ENCODE results near the gene STX3. TPM values are rescaled to one million over a fixed set of nuclear protein-coding genes. Genes with fewer than 3 reads are reported as not detected.

STX3 gene
- total RNA-seq, 2 donors from 2014 or later, result 6.9 to 12.9 TPM

DNA sequence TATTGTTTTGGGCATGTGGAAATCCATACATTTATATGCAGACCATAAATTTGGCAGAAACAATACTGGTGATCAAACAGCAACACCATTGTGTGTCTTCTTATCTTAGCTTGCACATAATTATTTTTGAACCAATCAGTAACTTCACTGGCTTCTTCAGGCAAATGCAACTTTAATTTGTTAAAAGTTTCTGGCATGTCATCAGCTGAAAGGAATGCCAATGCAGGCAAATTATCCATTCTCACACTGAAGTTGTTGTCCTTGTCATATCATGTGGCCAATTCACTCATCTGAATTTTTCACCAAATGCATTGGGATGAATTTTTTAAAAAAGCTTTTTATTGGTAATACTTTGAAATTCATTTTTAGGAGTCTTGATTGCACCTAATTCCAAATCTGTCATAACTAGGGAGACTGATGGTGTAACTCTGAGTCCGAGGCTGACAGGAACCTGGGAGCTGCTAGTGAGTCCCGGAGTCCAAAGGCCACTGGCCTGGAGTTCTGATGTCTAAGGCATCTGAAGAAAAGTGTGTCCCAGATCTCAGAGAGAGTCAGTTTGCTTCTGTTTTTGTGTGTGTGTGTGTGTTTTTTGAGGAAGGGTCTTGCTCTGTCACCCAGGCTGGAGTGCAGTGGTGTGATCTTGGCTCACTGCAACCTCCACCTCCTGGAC is 24.1 kb upstream of the STX3 start:
- peaks cover 2 to 3% of the 10 kb centered on the region in 2 donors for H3K9me3 Mint-ChIP-seq
- no peak for ATAC-seq (replicated peaks in 1 of 2)
- DNase-seq, result no peak
- H3K4me3 Mint-ChIP-seq, result no peak overlapping the region
- no peaks in the 10 kb centered on the region for H3K27me3 Mint-ChIP-seq (ENCODE audit: low read depth)
- H3K27ac Mint-ChIP-seq, result no peak overlapping the region
- no peaks in the 10 kb centered on the region for H3K36me3 Mint-ChIP-seq (ENCODE audit: insufficient read depth in 2 of 2)
- peaks cover 8% of the 10 kb centered on the region for H3K4me1 Mint-ChIP-seq (ENCODE audit: low read depth)

DNA sequence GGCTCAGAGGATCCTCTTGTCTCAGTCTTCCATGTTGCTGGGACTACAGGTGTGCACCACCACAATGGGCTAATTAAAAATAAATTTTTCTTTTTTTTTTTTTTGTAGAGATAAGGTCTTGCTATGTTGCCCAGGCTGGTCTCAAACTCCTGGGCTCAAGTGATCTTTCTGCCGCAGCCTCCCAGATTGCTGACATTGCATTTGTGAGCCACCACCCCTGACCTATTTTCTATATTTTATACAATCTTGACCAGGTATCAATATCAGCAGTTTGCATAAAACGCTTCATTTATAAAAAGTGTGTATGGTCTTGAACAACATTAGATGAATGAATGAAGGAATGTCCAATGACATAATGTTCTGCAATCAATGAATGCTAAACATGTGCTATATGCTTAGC is 9.1 kb upstream of the STX3 start:
- Mint-ChIP-seq H3K4me3 (no peak overlapping the region), H3K36me3 (ENCODE audit: insufficient read depth in 2 of 2) (no peaks in the 10 kb centered on the region), H3K27me3 (ENCODE audit: low read depth) (peaks cover 22% of the 10 kb centered on the region), H3K27ac (no peak overlapping the region), H3K9me3 (no peaks in the 10 kb centered on the region), H3K4me1 (ENCODE audit: low read depth) (no peaks in the 10 kb centered on the region)
- DNase-seq (no peak), ATAC-seq (replicated peaks in 1 of 2) (no peak)

DNA sequence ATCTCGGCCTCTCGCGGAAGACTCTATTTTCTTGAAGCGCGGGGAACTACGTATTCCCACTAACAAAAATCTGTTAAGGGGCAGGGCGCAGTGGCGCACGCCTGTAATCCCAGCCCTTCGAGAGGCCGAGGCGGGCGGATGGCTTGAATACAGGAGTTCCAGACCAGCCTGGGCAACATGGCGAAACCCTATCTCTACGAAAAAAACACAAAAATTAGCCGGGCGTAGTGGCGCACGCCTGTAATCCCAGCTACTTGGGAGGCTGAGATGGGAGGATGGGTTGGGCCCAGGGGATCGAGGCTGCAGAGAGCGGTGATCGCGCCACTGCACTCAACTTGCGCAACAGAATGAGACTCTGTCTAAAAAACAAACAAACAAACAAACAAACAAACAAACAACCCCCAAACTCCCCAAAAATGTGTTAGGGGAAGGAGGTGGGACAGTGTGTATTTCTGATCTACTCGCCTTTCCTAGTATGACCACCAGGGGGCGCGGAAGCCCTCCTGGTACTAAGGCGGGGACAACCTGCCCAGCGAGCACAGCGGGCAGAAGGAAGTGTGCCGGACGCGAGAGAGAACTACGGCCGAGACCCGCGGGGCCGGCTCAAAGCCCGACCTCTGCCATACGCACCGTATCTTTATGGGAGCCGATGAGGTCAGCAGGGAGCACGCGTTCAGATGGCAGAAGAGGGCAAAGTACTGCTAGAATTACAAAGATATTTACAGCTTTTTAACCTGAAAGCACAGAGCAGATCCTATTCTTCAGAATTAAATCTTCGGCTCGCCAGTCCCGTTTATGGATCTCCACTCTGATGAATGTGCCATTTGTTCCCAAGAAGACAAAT is 1.3 kb upstream of the STX3 start:
- H3K9me3 Mint-ChIP-seq, result no peaks in the 10 kb centered on the region
- H3K27ac Mint-ChIP-seq, result peak overlapping the region; percentile 0
- peak; percentile 76 for ATAC-seq (replicated peaks in 1 of 2)
- H3K36me3 Mint-ChIP-seq (ENCODE audit: insufficient read depth in 2 of 2), result peaks cover 0 to 3% of the 10 kb centered on the region in 2 donors
- peaks cover 12% of the 10 kb centered on the region for H3K27me3 Mint-ChIP-seq (ENCODE audit: low read depth)
- peak; percentile 86 to 89 for DNase-seq
- peak overlapping the region; percentile 87 to 98 for H3K4me3 Mint-ChIP-seq
- peaks cover 27% of the 10 kb centered on the region for H3K4me1 Mint-ChIP-seq (ENCODE audit: low read depth)

DNA sequence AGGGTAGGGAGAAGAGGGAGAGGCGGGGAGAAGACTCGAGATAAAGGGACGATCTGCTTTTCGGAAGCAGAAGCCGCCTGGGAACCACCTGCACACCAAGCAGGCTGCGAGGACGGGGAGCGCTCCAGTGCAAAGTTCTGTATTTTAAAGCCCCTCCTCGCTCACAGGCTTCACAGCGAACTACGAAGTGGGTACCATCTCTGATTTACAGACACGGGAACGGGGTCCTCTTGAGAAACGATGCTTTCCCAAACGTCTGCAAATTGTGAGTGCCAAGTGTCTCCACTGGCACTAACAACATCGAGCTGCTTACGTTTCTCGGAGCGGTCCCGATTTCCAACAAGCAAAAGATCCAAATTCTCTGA is 700 bp upstream of the STX3 start:
- Mint-ChIP-seq H3K9me3 (no peaks in the 10 kb centered on the region), H3K27ac (peak overlapping the region; percentile 76), H3K27me3 (ENCODE audit: low read depth) (peaks cover 8% of the 10 kb centered on the region), H3K36me3 (ENCODE audit: insufficient read depth in 2 of 2) (peaks cover 0 to 3% of the 10 kb centered on the region in 2 donors), H3K4me1 (ENCODE audit: low read depth) (peaks cover 27% of the 10 kb centered on the region), H3K4me3 (peak overlapping the region; percentile 87 to 98)
- peak; percentile 27 to 30 for DNase-seq
- peak; percentile 29 for ATAC-seq (replicated peaks in 1 of 2)

DNA sequence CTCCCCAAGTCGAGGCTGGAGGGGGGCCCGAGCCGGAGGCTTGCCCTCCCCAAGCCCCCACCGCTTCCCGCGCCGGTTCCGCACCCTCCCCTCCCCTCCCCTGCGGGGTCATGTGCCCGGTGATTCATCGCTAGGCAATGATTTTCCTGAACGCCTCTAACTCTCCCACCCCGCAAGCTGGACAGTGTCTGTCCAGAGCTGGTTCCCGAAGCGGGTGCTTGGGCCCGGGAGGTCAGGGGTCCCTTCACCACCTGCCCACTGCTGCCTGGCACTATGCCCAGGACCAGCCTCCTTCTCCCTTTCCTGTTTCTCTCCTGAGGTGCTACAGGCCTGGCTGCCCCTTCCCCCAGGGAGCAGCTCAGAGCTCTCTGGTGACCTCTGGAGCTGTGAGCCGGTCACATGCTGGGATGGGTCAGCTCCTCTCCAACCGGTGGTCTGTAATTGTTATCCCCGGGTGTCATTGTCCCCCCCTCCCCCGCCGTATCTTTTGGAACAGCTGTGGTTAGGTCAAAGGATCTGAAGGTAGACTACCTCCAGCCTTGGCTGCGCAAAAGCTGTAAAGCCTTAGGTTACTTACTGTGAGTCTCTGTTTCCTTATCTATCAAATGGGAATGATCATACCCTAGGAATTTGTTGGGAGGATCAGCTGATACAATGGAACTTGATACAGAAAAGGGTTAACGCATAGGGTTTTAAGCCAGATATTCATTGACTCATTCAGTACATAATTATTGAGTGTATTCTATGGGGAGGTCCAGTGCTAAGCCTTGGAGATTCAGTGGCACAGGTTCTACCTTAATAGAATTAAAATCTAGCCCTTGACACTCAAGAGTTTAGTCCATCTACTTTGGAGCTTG is 753 bp downstream of the STX3 start:
- Mint-ChIP-seq H3K27me3 (ENCODE audit: low read depth) (peaks cover 8% of the 10 kb centered on the region), H3K4me3 (peak overlapping the region; percentile 81 to 85), H3K27ac (peak overlapping the region; percentile 62), H3K9me3 (no peaks in the 10 kb centered on the region), H3K4me1 (ENCODE audit: low read depth) (peaks cover 27% of the 10 kb centered on the region), H3K36me3 (ENCODE audit: insufficient read depth in 2 of 2) (peaks cover 0 to 3% of the 10 kb centered on the region in 2 donors)
- peak; percentile 24 to 42 for ATAC-seq (replicated peaks in 1 of 2)
- peak; percentile 36 to 39 for DNase-seq

DNA sequence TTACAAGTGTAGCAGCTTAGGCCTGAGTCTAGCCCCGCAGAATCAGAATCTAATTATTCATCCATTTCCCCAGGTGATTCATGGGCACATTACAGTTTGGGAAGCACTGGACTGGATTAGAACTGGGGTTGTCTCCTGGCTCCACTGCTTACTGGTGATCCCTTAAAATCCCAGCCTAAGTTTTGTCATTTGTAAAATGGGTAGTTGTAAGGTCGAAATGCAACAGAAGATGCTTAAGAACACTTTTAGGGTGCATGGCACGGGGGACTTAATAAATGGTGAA is 1.3 kb downstream of the STX3 start:
- Mint-ChIP-seq H3K9me3 (no peaks in the 10 kb centered on the region), H3K36me3 (ENCODE audit: insufficient read depth in 2 of 2) (peaks cover 0 to 3% of the 10 kb centered on the region in 2 donors), H3K4me1 (ENCODE audit: low read depth) (peaks cover 27% of the 10 kb centered on the region), H3K27me3 (ENCODE audit: low read depth) (peaks cover 8% of the 10 kb centered on the region), H3K4me3 (peak overlapping the region; percentile 81 to 85), H3K27ac (no peak overlapping the region)
- DNase-seq, result no peak
- ATAC-seq (replicated peaks in 1 of 2), result no peak

DNA sequence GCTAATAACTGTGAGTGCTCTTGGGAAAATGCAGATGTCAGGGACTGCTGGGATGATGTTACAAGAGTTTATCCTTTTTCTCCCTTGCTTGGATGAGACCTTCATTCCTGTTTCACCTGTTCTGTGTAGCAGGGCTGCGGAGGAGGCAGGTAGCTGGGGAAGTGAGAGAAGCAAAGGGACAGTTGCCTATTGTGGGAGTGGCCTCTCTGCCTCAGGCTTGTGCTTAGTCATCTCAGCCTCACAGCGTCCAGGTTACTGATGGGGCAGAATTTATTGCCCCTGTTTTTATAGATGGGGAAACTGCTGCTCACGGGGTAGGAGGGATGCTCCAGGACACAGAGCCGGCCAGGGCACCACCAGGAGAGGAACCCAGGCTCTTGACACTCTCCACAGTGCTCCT is 1.7 kb downstream of the STX3 start:
- no peak for ATAC-seq (replicated peaks in 1 of 2)
- peaks cover 0 to 3% of the 10 kb centered on the region in 2 donors for H3K36me3 Mint-ChIP-seq (ENCODE audit: insufficient read depth in 2 of 2)
- no peaks in the 10 kb centered on the region for H3K9me3 Mint-ChIP-seq
- peak overlapping the region in 1 of 2 donors; percentile 81 for H3K4me3 Mint-ChIP-seq
- peaks cover 27% of the 10 kb centered on the region for H3K4me1 Mint-ChIP-seq (ENCODE audit: low read depth)
- DNase-seq, result no peak
- peaks cover 8% of the 10 kb centered on the region for H3K27me3 Mint-ChIP-seq (ENCODE audit: low read depth)
- H3K27ac Mint-ChIP-seq, result no peak overlapping the region

DNA sequence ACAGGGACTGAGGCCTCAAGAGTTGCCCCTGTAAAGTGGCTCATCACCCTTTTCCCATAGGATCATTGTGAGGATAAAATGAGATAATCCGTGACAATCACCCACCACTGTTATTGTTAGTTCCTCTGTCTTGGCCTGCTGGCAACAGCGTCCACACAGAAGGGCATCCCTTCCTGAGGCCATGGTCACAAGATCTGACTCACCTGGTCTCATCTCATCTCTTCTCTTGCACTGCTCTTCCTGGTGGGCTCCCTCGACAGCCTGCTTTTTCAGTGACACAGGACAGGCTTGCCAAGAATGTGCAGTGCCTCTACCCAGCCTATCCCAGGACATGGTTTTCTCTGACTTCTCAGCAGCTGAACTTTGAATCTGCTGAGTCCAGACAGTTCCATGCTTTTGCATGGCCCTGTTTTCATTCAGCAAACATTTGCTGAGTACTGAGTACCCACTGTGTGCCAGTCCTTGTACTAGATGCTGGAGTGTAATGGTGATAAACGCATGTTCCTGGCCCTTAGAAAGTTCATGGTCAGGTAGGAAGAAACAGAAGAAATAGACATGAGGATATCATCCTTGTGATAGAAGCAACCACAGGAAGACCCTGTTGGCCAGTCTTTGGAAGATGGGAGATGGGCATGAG is 3.3 kb downstream of the STX3 start:
- Mint-ChIP-seq H3K4me3 (no peak overlapping the region), H3K27ac (no peak overlapping the region), H3K36me3 (ENCODE audit: insufficient read depth in 2 of 2) (peaks cover 0 to 3% of the 10 kb centered on the region in 2 donors), H3K27me3 (ENCODE audit: low read depth) (peaks cover 8% of the 10 kb centered on the region), H3K4me1 (ENCODE audit: low read depth) (peaks cover 27% of the 10 kb centered on the region), H3K9me3 (no peaks in the 10 kb centered on the region)
- DNase-seq (no peak), ATAC-seq (replicated peaks in 1 of 2) (no peak)

DNA sequence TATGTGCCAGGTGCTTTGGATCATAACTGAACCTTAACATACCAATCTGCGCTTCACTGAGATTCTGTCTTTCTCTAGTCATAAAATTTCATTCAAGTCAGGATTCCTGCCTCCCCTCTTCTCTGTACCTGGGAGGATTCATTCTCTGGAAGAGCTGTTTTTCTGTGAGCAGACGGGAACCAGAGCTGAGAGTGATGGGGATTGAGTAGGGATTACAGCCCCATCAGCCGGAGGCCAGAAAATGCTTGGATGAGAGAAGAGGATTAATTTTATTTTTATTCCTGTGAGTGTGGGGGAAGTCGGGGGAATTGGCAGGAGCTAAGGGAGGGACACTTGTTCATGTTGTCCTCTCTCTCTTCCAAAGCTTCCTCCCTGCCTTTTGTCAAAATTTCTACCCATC is 4.7 kb downstream of the STX3 start:
- ATAC-seq (replicated peaks in 1 of 2) (no peak), DNase-seq (no peak)
- H3K4me1 Mint-ChIP-seq (ENCODE audit: low read depth), result peaks cover 16% of the 10 kb centered on the region
- H3K27me3 Mint-ChIP-seq (ENCODE audit: low read depth), result peaks cover 8% of the 10 kb centered on the region
- H3K27ac Mint-ChIP-seq, result no peak overlapping the region
- no peaks in the 10 kb centered on the region for H3K36me3 Mint-ChIP-seq (ENCODE audit: insufficient read depth in 2 of 2)
- H3K9me3 Mint-ChIP-seq, result no peaks in the 10 kb centered on the region
- H3K4me3 Mint-ChIP-seq, result no peak overlapping the region

DNA sequence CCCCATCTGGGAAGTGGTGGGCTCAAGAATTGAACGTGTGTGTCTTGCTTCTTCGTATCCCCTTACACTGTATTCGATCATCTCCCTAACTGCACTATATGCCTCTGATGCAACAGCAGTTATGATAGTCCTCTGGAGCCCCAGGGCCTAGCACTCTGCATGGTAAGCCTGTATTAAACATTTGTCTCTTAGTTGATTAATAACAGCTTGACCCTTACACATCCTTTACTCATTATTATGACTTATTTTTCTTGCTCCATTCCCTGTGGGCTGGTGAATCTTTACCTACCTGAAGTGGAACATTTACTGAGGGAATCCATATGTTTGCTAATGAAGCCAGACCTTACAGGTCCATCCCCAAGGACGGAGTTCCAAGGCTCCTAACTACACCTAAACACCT is 5.6 kb downstream of the STX3 start:
- Mint-ChIP-seq H3K27ac (no peak overlapping the region), H3K4me1 (ENCODE audit: low read depth) (peaks cover 13% of the 10 kb centered on the region), H3K36me3 (ENCODE audit: insufficient read depth in 2 of 2) (no peaks in the 10 kb centered on the region), H3K9me3 (no peaks in the 10 kb centered on the region), H3K27me3 (ENCODE audit: low read depth) (peaks cover 8% of the 10 kb centered on the region), H3K4me3 (no peak overlapping the region)
- DNase-seq (no peak), ATAC-seq (replicated peaks in 1 of 2) (no peak)

DNA sequence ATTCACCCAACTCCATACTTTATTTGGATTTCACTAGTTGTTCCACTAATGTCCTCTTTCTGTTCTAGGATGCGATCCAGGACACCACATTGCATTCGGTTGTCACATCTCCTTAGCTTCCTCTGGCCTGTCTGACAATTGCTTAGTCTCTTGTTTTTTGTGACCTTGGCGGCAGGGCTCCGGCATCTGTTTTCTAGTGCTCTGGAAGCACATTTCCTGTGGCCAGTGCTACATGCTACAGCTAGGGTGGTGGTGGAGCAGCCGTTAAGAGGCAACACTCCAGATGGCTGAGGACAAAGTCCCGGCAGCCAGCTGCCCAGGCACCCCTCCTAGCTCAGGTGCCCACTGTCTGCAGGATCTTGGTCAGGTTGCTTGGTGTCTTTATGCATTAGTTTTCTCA is 6.8 kb downstream of the STX3 start:
- Mint-ChIP-seq H3K9me3 (no peaks in the 10 kb centered on the region), H3K36me3 (ENCODE audit: insufficient read depth in 2 of 2) (no peaks in the 10 kb centered on the region), H3K27ac (no peak overlapping the region), H3K27me3 (ENCODE audit: low read depth) (peaks cover under 1% of the 10 kb centered on the region), H3K4me1 (ENCODE audit: low read depth) (peaks cover under 1% of the 10 kb centered on the region), H3K4me3 (no peak overlapping the region)
- no peak for DNase-seq
- no peak for ATAC-seq (replicated peaks in 1 of 2)

DNA sequence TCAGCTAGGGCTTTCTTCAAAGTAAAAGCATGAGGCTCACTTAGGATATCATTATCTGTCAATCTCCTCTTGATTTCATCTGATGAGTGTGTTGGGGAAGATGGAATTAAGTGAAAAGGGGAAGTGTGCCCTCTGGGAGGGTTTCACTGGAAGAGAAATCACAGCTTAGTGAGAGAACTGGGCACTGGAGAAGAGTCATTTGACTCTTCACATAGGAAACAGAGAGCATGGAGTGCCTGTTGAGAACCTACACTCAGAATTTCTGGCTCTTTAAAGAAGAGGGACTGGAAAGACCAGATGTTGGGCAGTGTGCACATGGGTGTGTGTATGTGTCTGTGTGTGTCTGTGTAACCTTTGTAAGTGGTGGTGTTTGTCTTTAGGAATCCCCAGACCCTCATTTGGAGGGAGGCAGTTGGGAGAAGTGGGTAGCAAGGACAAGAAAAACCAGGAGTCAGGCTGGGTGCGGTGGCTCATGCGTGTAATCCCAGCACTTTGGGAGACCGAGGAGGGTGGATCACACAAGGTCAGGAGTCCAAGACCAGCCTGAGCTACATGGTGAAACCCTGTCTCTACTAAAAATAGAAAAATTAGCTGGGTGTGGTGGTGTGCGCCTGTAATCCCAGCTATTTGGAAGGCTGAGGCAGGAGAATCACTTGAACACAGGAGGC is 10.0 kb downstream of the STX3 start:
- no peak overlapping the region for H3K27ac Mint-ChIP-seq
- H3K4me3 Mint-ChIP-seq, result no peak overlapping the region

More for the DNA sequence above, 10.0 kb downstream of the STX3 start:
- ATAC-seq (replicated peaks in 1 of 2) (no peak), DNase-seq (no peak)
- H3K27me3 Mint-ChIP-seq (ENCODE audit: low read depth), result no peaks in the 10 kb centered on the region
- H3K4me1 Mint-ChIP-seq (ENCODE audit: low read depth), result no peaks in the 10 kb centered on the region
- H3K36me3 Mint-ChIP-seq (ENCODE audit: insufficient read depth in 2 of 2), result no peaks in the 10 kb centered on the region
- no peaks in the 10 kb centered on the region for H3K9me3 Mint-ChIP-seq

Measured in activated T-cell treated with anti-CD3 and anti-CD28 coated beads, Interleukin-2, amount 50 U/mL, for 72 hours (primary cell).